HEK293T (cell line): ENCODE results near the gene MAEA.

Experiments
- CTCF ChIA-PET: fragments of 350-600 bp; formaldehyde crosslinking; extraction: SDS; loops from one replicate; lab custom pipeline; 2021; ENCODE audit warnings: antibody characterized with exemption, inconsistent platforms; lab: Yijun Ruan, JAX
- POLR2A ChIA-PET: fragments of 350-600 bp; formaldehyde crosslinking; extraction: SDS; loops from one replicate; lab custom pipeline; 2020; ENCODE audit warnings: antibody characterized with exemption, inconsistent platforms; lab: Yijun Ruan, JAX
- DNase-seq: peaks from one replicate; pipeline ENCODE4 v3.0.0; 2012; ENCODE audit warnings: mixed read lengths; ENCODE audit errors: extremely low spot score
- ARNT ChIP-seq: fragments of 450-650 bp; IDR thresholded peaks from 2 replicates; pipeline ENCODE4 v1.6.1; 2017; ENCODE audit warnings: mild to moderate bottlenecking
- BHLHE40 ChIP-seq: fragments of 450-650 bp; IDR thresholded peaks from 2 replicates; pipeline ENCODE4 v1.6.1; 2016; ENCODE audit warnings: mild to moderate bottlenecking, moderate library complexity, borderline replicate concordance
- CTBP1 ChIP-seq: fragments of 450-650 bp; IDR thresholded peaks from 2 replicates; pipeline ENCODE4 v1.6.1; 2016; ENCODE audit warnings: borderline replicate concordance
- ELF4 ChIP-seq: fragments of 450-650 bp; IDR thresholded peaks from 2 replicates; pipeline ENCODE4 v1.6.1; 2017; ENCODE audit warnings: antibody characterized with exemption
- FOXA1 ChIP-seq: fragments of 450-650 bp; IDR thresholded peaks from 2 replicates; pipeline ENCODE4 v1.6.1; 2016; ENCODE audit warnings: mild to moderate bottlenecking
- FOXK2 ChIP-seq: fragments of 450-650 bp; IDR thresholded peaks from 2 replicates; pipeline ENCODE4 v1.6.1; 2016; ENCODE audit warnings: mild to moderate bottlenecking
- FOXM1 ChIP-seq: fragments of 450-650 bp; IDR thresholded peaks from 2 replicates; pipeline ENCODE4 v1.6.1; 2017; ENCODE audit warnings: mild to moderate bottlenecking, borderline replicate concordance
- HDGF ChIP-seq: fragments of 450-650 bp; IDR thresholded peaks from 2 replicates; pipeline ENCODE4 v1.6.1; 2017; ENCODE audit warnings: antibody characterized with exemption, borderline replicate concordance
- L3MBTL2 ChIP-seq: fragments of 450-650 bp; conservative IDR thresholded peaks from 2 replicates; pipeline ENCODE4 v1.6.1; 2016; ENCODE audit warnings: mild to moderate bottlenecking
- LEF1 ChIP-seq: fragments of 450-650 bp; IDR thresholded peaks from 2 replicates; pipeline ENCODE4 v1.6.1; 2017; ENCODE audit warnings: mild to moderate bottlenecking, borderline replicate concordance
- NFRKB ChIP-seq: fragments of 450-650 bp; IDR thresholded peaks from 2 replicates; pipeline ENCODE4 v1.6.1; 2016; ENCODE audit warnings: mild to moderate bottlenecking, moderate library complexity
- PKNOX1 ChIP-seq: fragments of 450-650 bp; IDR thresholded peaks from 2 replicates; pipeline ENCODE4 v1.6.1; 2016
- SP1 ChIP-seq: fragments of 450-650 bp; IDR thresholded peaks from 2 replicates; pipeline ENCODE4 v1.6.1; 2017
- SUZ12 ChIP-seq: fragments of 450-650 bp; IDR thresholded peaks from 2 replicates; pipeline ENCODE4 v1.6.1; 2016; ENCODE audit warnings: mild to moderate bottlenecking
- TARDBP ChIP-seq: fragments of 450-650 bp; IDR thresholded peaks from 2 replicates; pipeline ENCODE4 v1.6.1; 2016
- ZNF384 ChIP-seq: fragments of 450-650 bp; IDR thresholded peaks from 2 replicates; pipeline ENCODE4 v1.6.1; 2016

The MAEA gene

GRCh38 chr4:1252928-1253492 lies 36.7 kb upstream of the MAEA start:
- TF ChIP-seq FOXK2 (no peak), SP1 (no peak), LEF1 (no peak), ARNT (no peak), FOXM1 (no peak), ELF4 (no peak), FOXA1 (no peak), L3MBTL2 (no peak), NFRKB (no peak), PKNOX1 (no peak), CTBP1 (no peak), BHLHE40 (no peak), ZNF384 (no peak), HDGF (no peak), TARDBP (no peak), SUZ12 (no peak)
- ChIA-PET POLR2A (no interaction called here), CTCF (no interaction called here)
- no peak for DNase-seq

- DNase-seq = no peak
- POLR2A ChIA-PET = no interaction called here
- TF ChIP-seq PKNOX1 = no peak
- TF ChIP-seq L3MBTL2 = no peak
- TF ChIP-seq FOXM1 = no peak
- TF ChIP-seq CTBP1 = no peak
- TF ChIP-seq SP1 = no peak
- TF ChIP-seq BHLHE40 = no peak
- TF ChIP-seq HDGF = no peak
- no peak for TF ChIP-seq ARNT
- no peak for TF ChIP-seq SUZ12
- CTCF ChIA-PET = no interaction called here
Observed at GRCh38 chr4:1253831-1254230, 35.9 kb upstream of the MAEA start.

- POLR2A ChIA-PET = interaction anchor here (0.8 kb wide), 1 partner anchor 34 kb away, joined by 3 read pairs; no protein-coding TSS in a partner anchor
- DNase-seq = no peak
- CTCF ChIA-PET = no interaction called here
- TF ChIP-seq LEF1 (no peak), ELF4 (no peak), BHLHE40 (no peak), FOXK2 (no peak), FOXM1 (no peak), TARDBP (no peak), HDGF (no peak), NFRKB (no peak), PKNOX1 (no peak), SUZ12 (no peak), SP1 (no peak), FOXA1 (no peak), L3MBTL2 (no peak)
Observed at GRCh38 chr4:1255151-1255550, 34.5 kb upstream of the MAEA start.

GRCh38 chr4:1255699-1256098 lies 34.0 kb upstream of the MAEA start:
- CTCF ChIA-PET = no interaction called here
- TF ChIP-seq TARDBP (no peak), ZNF384 (no peak), FOXM1 (no peak), NFRKB (no peak)
- no peak for DNase-seq
- POLR2A ChIA-PET = no interaction called here

- TF ChIP-seq HDGF (no peak), SUZ12 (no peak), ZNF384 (no peak), FOXA1 (no peak), TARDBP (no peak), BHLHE40 (no peak), ARNT (no peak), FOXM1 (no peak), SP1 (no peak), LEF1 (no peak), NFRKB (no peak), CTBP1 (no peak), ELF4 (no peak), L3MBTL2 (no peak), PKNOX1 (no peak)
- ChIA-PET POLR2A (no interaction called here), CTCF (interaction anchor here (0.7 kb wide), 1 partner anchor 9 kb away, joined by 4 read pairs; no protein-coding TSS in a partner anchor)
- DNase-seq = no peak
Observed at GRCh38 chr4:1258457-1258856, 31.2 kb upstream of the MAEA start.
